Measurements from ENCODE around the gene NOSTRIN.
"Not testable (repeated sequence)": the region's sequence is repeated elsewhere in the genome, so short reads cannot be mapped to it uniquely, and the experiment has no call there.

Gene NOSTRIN

GRCh38 chr2:168801961-168802858, at the start of gene NOSTRIN:
Gene NOSTRIN (plus strand): TSS chr2:168802637. CDS start chr2:168802647, 10 bp downstream.
- DNase-seq = peak in 1 of 2 experiments; percentile 10

- no peak for DNase-seq
These were observed 48.6 kb upstream of the NOSTRIN start for GRCh38 chr2:168753765-168754329.

GRCh38 chr2:168757223-168757622, 45.2 kb upstream of the NOSTRIN start:
- DNase-seq = no peak

GRCh38 chr2:168758970-168759820, 43.2 kb upstream of the NOSTRIN start:
- peak; percentile 49 to 86 for DNase-seq

GRCh38 chr2:168765401-168765800, 37.0 kb upstream of the NOSTRIN start:
- no peak for DNase-seq

- DNase-seq = no peak
These were observed 35.8 kb upstream of the NOSTRIN start for GRCh38 chr2:168766600-168766999.

- DNase-seq = no peak
These were observed 35.2 kb upstream of the NOSTRIN start for GRCh38 chr2:168767258-168767657.

GRCh38 chr2:168768357-168768756, 34.1 kb upstream of the NOSTRIN start:
- DNase-seq = not testable (repeated sequence)

- no peak for DNase-seq
These were observed 31.6 kb upstream of the NOSTRIN start for GRCh38 chr2:168770796-168771195.

GRCh38 chr2:168772704-168773103, 29.7 kb upstream of the NOSTRIN start:
- DNase-seq = no peak

GRCh38 chr2:168773128-168773527, 29.3 kb upstream of the NOSTRIN start:
- no peak for DNase-seq

- DNase-seq = peak in 1 of 2 experiments; percentile 47
These were observed 28.5 kb upstream of the NOSTRIN start for GRCh38 chr2:168773719-168774521.

GRCh38 chr2:168775837-168776236, 26.6 kb upstream of the NOSTRIN start:
- DNase-seq = no peak

GRCh38 chr2:168780669-168781071, 21.8 kb upstream of the NOSTRIN start:
- DNase-seq = no peak

- DNase-seq = no peak
These were observed 21.1 kb upstream of the NOSTRIN start for GRCh38 chr2:168781191-168781817.

GRCh38 chr2:168782271-168782670, 20.2 kb upstream of the NOSTRIN start:
- no peak for DNase-seq

- no peak for DNase-seq
These were observed 17.4 kb upstream of the NOSTRIN start for GRCh38 chr2:168784993-168785392.

- no peak for DNase-seq
These were observed 15.2 kb upstream of the NOSTRIN start for GRCh38 chr2:168787098-168787781.

- no peak for DNase-seq
These were observed 14.6 kb upstream of the NOSTRIN start for GRCh38 chr2:168787782-168788376.

GRCh38 chr2:168789776-168790175, 12.7 kb upstream of the NOSTRIN start:
- no peak for DNase-seq

Measured in NCI-H526 (cell line).